Neural crest cell (in vitro differentiated cells): ENCODE measurements around the gene CDCA7L. TPM values are rescaled to one million over a fixed set of nuclear protein-coding genes. Genes with fewer than 3 reads are reported as not detected.

Source experiments
- DNase-seq: peaks from one replicate; pipeline ENCODE4 v3.0.0; 2021; ENCODE audit warnings: low read depth, mixed read lengths, low spot score
- H3K27ac Mint-ChIP-seq: one replicate; pipeline ENCODE4 v1.8.0; 2021; ENCODE audit warnings: mild to moderate bottlenecking, mixed read lengths; ENCODE audit not compliant: unreplicated experiment
- H3K27me3 Mint-ChIP-seq: 2 replicates; pipeline ENCODE4 v1.8.0; 2021; ENCODE audit warnings: low read depth, mild to moderate bottlenecking, mixed read lengths
- H3K36me3 Mint-ChIP-seq: 2 replicates; pipeline ENCODE4 v1.8.0; 2021; ENCODE audit warnings: low read depth, mild to moderate bottlenecking, mixed read lengths
- H3K4me1 Mint-ChIP-seq: 2 replicates; pipeline ENCODE4 v1.8.0; 2021; ENCODE audit warnings: mixed read lengths
- H3K4me3 Mint-ChIP-seq: one replicate; pipeline ENCODE4 v1.8.0; 2021; ENCODE audit warnings: mild to moderate bottlenecking, mixed read lengths
- H3K9me3 Mint-ChIP-seq: 2 replicates; pipeline ENCODE4 v1.8.0; 2021; ENCODE audit warnings: mixed read lengths
- total RNA-seq: library from RNA; stranded (reverse); gene quantifications from 2 replicates; pipeline ENCODE4 v1.2.1, GENCODE V29; 2021
- TF ChIP-seq, protein P1 (sequence below): fragments of 200-600 bp; sonication (generic); conservative IDR thresholded peaks from 2 replicates; pipeline ENCODE4 v1.5.0; 2021; ENCODE audit warnings: antibody characterized with exemption, mild to moderate bottlenecking

Gene CDCA7L
- total RNA-seq, 1 donor from 2014 or later = 84.7 TPM

DNA sequence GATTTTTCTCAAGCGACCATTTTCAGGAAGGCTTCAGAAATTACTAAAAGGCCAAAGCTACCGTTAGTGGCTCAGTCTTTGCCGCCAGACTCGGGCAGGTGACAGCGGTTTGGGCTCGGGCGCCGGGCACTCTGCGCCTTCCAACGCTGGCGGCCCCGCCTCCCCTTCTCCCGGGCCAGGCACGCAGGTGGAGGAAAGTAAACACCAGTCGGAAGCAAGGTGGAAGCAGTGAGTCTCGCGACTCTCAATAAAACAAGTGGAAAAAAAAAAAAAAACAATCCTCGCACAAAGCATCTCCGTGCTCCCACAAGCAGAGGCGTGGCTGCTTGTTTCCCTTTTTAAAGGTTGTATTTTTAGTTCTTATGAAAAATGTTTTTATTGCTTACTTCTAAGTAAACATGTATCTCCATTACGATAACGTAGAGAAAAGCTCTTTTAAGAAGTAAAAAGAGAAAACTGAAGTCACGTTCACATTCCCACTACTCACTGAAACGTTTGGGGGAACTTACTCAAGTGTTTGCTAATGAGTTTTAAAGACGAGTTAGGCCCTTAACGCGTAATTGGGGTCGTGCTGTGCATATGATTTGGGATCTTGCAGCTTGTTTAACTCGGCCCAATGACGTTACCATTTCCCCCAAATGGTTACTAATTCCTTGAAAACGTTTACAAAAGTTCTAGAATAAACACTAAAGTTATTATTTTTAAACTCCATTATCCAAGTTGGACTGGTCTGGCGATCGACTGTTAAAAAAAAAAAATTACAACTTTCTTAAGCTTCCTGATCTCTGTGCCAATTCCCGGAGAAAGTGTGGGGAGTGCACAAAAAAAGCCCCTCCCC is 864 bp downstream of the CDCA7L start:
- no peaks in the 10 kb centered on the region for H3K9me3 Mint-ChIP-seq
- DNase-seq = no peak
- peaks cover 7% of the 10 kb centered on the region for H3K27me3 Mint-ChIP-seq
- TF ChIP-seq, protein P1, sequence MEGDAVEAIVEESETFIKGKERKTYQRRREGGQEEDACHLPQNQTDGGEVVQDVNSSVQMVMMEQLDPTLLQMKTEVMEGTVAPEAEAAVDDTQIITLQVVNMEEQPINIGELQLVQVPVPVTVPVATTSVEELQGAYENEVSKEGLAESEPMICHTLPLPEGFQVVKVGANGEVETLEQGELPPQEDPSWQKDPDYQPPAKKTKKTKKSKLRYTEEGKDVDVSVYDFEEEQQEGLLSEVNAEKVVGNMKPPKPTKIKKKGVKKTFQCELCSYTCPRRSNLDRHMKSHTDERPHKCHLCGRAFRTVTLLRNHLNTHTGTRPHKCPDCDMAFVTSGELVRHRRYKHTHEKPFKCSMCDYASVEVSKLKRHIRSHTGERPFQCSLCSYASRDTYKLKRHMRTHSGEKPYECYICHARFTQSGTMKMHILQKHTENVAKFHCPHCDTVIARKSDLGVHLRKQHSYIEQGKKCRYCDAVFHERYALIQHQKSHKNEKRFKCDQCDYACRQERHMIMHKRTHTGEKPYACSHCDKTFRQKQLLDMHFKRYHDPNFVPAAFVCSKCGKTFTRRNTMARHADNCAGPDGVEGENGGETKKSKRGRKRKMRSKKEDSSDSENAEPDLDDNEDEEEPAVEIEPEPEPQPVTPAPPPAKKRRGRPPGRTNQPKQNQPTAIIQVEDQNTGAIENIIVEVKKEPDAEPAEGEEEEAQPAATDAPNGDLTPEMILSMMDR = no peak
- H3K4me1 Mint-ChIP-seq = peaks cover 53% of the 10 kb centered on the region
- no peak overlapping the region for H3K27ac Mint-ChIP-seq
- peak overlapping the region; percentile 95 for H3K4me3 Mint-ChIP-seq
- H3K36me3 Mint-ChIP-seq = peaks cover 2% of the 10 kb centered on the region

GRCh38 chr7:21943436-21943835 is 2.3 kb downstream of the CDCA7L start:
- peaks cover 9% of the 10 kb centered on the region for H3K36me3 Mint-ChIP-seq
- peak overlapping the region; percentile 95 for H3K4me3 Mint-ChIP-seq
- TF ChIP-seq, protein P1 = no peak
- peaks cover 52% of the 10 kb centered on the region for H3K4me1 Mint-ChIP-seq
- H3K9me3 Mint-ChIP-seq = no peaks in the 10 kb centered on the region
- no peak overlapping the region for H3K27ac Mint-ChIP-seq
- peaks cover 7% of the 10 kb centered on the region for H3K27me3 Mint-ChIP-seq
- DNase-seq = no peak

DNA sequence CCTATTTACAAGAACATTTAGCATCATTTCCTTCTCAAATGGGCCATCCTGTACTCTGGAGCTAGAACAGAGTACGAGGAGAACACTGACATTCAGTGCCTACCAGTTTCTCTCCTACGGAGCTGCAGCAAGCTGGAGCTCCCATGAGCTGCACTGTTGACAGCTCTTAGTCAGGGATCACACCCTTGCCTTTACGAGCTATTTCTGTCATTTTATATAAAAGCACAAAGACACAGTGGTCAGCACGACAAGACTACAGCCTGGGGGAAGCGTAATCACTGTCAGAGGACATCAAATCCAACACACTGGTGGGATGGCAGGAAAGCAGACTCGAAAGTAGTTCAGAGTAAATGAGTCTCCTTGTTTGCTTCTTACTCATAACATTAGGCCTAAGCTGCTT is 2.7 kb downstream of the CDCA7L start:
- Mint-ChIP-seq H3K9me3 (peaks cover 4% of the 10 kb centered on the region), H3K36me3 (peaks cover 14% of the 10 kb centered on the region), H3K27ac (no peak overlapping the region), H3K4me3 (peak overlapping the region; percentile 95), H3K4me1 (peaks cover 52% of the 10 kb centered on the region), H3K27me3 (peaks cover 7% of the 10 kb centered on the region)
- TF ChIP-seq, protein P1 = no peak
- no peak for DNase-seq

- Mint-ChIP-seq H3K4me1 (peaks cover 52% of the 10 kb centered on the region), H3K4me3 (peak overlapping the region; percentile 8), H3K27me3 (peaks cover under 1% of the 10 kb centered on the region), H3K9me3 (peaks cover 7% of the 10 kb centered on the region), H3K36me3 (peaks cover 23% of the 10 kb centered on the region), H3K27ac (no peak overlapping the region)
- DNase-seq = no peak
- TF ChIP-seq, protein P1 = no peak
Measured at GRCh38 chr7:21941611-21942141, 4.0 kb downstream of the CDCA7L start.

DNA sequence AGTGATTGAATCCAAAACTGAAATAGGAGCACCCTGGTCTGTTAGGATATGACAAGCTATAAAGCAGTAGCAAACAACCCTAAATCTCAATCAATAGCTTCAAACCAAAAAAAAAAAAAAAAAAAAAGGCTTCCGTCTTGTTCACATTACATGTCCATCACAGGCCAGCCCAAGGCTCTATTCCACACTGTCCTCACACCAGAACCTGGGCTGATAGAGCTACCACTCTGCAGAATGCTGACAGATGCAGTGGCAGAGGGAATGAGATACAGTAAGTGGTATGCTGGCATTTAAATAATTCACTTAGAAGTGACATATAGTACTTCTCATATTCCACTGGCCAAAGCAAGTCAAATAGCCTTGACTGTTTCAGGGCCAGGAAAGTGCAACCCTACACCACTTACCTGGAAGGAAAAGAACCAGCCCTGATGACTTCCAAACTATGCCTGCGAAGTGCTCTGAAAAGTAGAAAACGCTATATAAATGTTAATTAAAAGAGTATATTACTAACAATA is 5.8 kb downstream of the CDCA7L start:
- TF ChIP-seq, protein P1 = no peak
- no peak for DNase-seq
- Mint-ChIP-seq H3K4me3 (no peak overlapping the region), H3K4me1 (peaks cover 47% of the 10 kb centered on the region), H3K27ac (no peak overlapping the region), H3K27me3 (no peaks in the 10 kb centered on the region), H3K9me3 (peaks cover 17% of the 10 kb centered on the region), H3K36me3 (peaks cover 35% of the 10 kb centered on the region)
